ENCODE data around the gene TIAL1. TPM values are rescaled to one million over a fixed set of nuclear protein-coding genes. Genes with fewer than 3 reads are reported as not detected.
"Not testable (repeated sequence)": the region's sequence is repeated elsewhere in the genome, so short reads cannot be mapped to it uniquely, and the experiment has no call there.

The TIAL1 gene
- total and polyA plus RNA-seq, 10 donors, result 54.1 to 126 (median 112) TPM

DNA sequence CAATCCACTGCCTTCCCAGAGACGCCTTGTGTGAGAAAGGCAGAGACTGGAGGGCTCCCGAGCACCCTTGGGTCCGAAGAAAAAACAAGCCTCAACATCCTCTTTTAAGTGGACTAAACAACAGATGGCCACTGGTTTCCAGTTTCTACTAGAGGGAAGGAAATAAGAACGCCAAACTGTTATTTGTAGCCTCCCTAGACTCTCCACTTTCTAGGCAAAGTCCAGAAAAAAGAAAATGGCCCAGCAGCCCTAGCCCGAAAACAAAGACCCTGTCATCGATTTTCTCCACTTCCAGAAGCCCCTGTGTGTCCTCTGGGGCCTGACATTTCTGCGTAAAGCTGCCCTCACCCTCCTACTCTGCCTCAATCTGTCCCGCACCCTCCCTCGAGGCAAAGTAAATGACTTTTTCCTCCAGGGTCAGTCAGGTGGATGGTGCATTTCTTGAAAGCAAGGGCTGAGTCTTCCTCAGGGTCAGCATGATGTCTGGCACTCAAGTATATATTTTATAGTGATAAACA lies 60.2 kb downstream of the TIAL1 start:
- intact Hi-C loops (cut with DNase I; ENCODE audit: low total_unique reads), result no loop called here
- Histone ChIP-seq H3K27ac (peak overlapping the region in 2 of 8 donors; percentile 21 to 58), H3K4me1 (peaks cover 0 to 90% (median 33%) of the 10 kb centered on the region in 6 donors), H3K36me3 (no peaks in the 10 kb centered on the region), H3K27me3 (replicated peaks in 1 of 7) (peaks cover 0 to 3% (median 0%) of the 10 kb centered on the region in 7 donors), H3K4me3 (no peak overlapping the region), H3K9me3 (no peaks in the 10 kb centered on the region)
- TF ChIP-seq POLR2AphosphoS5 (IDR thresholded peaks at IDR 0.05) (no peak), POLR2A (IDR thresholded peaks at IDR 0.05) (no peak), CTCF (IDR thresholded peaks at IDR 0.05 in 8 of 11, conservative IDR thresholded peaks at IDR 0.05 in 3 of 11) (no peak)
- DNase-seq, result no peak
- WGBS, 5 donors, result 72 to 78% (median 76%) methylated on average over 9 of the region's 9 CpGs

GRCh38 chr10:119535837-119536507 lies 60.8 kb downstream of the TIAL1 start:
- Histone ChIP-seq H3K36me3 (no peaks in the 10 kb centered on the region), H3K4me3 (no peak overlapping the region), H3K4me1 (peaks cover 0 to 88% (median 27%) of the 10 kb centered on the region in 6 donors), H3K27ac (peak overlapping the region in 2 of 8 donors; percentile 21 to 58), H3K27me3 (replicated peaks in 1 of 7) (no peaks in the 10 kb centered on the region), H3K9me3 (no peaks in the 10 kb centered on the region)
- intact Hi-C loops (cut with DNase I; ENCODE audit: low total_unique reads), result no loop called here
- no peak for TF ChIP-seq POLR2A (IDR thresholded peaks at IDR 0.05)
- DNase-seq, result no peak
- 87 to 93% (median 89%) methylated on average over 11 of the region's 11 CpGs for WGBS, 5 donors

DNA sequence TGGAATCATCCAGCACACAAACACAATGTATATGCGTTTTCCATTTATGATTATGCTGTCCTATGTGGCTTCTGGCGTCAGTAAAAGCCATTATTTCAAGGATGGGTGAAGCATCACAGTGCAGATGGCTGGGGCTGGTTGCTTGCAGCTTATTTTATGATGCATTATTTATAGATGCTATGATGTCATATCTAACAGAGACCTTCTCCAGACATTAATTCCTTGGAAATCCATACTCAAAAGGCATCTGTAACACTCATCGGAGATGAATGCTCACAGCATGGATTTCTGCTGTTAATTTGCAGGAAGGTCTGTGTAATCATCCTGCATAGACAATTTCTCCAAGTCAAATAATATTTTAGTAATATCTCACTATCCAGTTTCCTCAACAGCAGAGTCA lies 61.5 kb downstream of the TIAL1 start:
- H3K4me1 ChIP-seq, result peaks cover 0 to 81% (median 21%) of the 10 kb centered on the region in 6 donors
- intact Hi-C loops (cut with DNase I; ENCODE audit: low total_unique reads), result no loop called here
- 85 to 96% (median 92%) methylated on average over 3 of the region's 3 CpGs for WGBS, 5 donors
- H3K27me3 ChIP-seq (replicated peaks in 1 of 7), result no peaks in the 10 kb centered on the region
- H3K36me3 ChIP-seq, result no peaks in the 10 kb centered on the region
- no peak overlapping the region for H3K27ac ChIP-seq
- TF ChIP-seq POLR2AphosphoS5 (IDR thresholded peaks at IDR 0.05) (no peak), POLR2A (IDR thresholded peaks at IDR 0.05) (no peak), CTCF (IDR thresholded peaks at IDR 0.05 in 8 of 11, conservative IDR thresholded peaks at IDR 0.05 in 3 of 11) (no peak)
- DNase-seq, result no peak
- no peak overlapping the region for H3K4me3 ChIP-seq
- no peaks in the 10 kb centered on the region for H3K9me3 ChIP-seq

- intact Hi-C loops (cut with DNase I; ENCODE audit: low total_unique reads), result no loop called here
- H3K27ac ChIP-seq, result no peak overlapping the region
Measured at GRCh38 chr10:119533473-119533872, 63.3 kb downstream of the TIAL1 start.

GRCh38 chr10:119532791-119533190 lies 64.0 kb downstream of the TIAL1 start:
- H3K27me3 ChIP-seq (replicated peaks in 1 of 7); H3K9me3 ChIP-seq; H3K4me3 ChIP-seq; intact Hi-C loops (cut with DNase I; ENCODE audit: low total_unique reads); H3K36me3 ChIP-seq; DNase-seq; H3K27ac ChIP-seq: not testable (repeated sequence)
- WGBS, 5 donors, result 71 to 88% (median 80%) methylated on average over 8 of the region's 8 CpGs
- H3K4me1 ChIP-seq, result peaks cover 0 to 56% (median 5%) of the 10 kb centered on the region in 6 donors

More at GRCh38 chr10:119533473-119533872, 63.3 kb downstream of the TIAL1 start:
- no peaks in the 10 kb centered on the region for H3K27me3 ChIP-seq (replicated peaks in 1 of 7)
- DNase-seq, result no peak
- H3K36me3 ChIP-seq, result no peaks in the 10 kb centered on the region
- peaks cover 0 to 63% (median 10%) of the 10 kb centered on the region in 6 donors for H3K4me1 ChIP-seq
- no peak for TF ChIP-seq POLR2AphosphoS5 (IDR thresholded peaks at IDR 0.05)
- TF ChIP-seq POLR2A (IDR thresholded peaks at IDR 0.05), result no peak
- no peak for TF ChIP-seq CTCF (IDR thresholded peaks at IDR 0.05 in 8 of 11, conservative IDR thresholded peaks at IDR 0.05 in 3 of 11)
- WGBS, 5 donors, result 92 to 99% (median 96%) methylated on average over 2 of the region's 2 CpGs
- no peak overlapping the region for H3K4me3 ChIP-seq
- no peaks in the 10 kb centered on the region for H3K9me3 ChIP-seq

DNA sequence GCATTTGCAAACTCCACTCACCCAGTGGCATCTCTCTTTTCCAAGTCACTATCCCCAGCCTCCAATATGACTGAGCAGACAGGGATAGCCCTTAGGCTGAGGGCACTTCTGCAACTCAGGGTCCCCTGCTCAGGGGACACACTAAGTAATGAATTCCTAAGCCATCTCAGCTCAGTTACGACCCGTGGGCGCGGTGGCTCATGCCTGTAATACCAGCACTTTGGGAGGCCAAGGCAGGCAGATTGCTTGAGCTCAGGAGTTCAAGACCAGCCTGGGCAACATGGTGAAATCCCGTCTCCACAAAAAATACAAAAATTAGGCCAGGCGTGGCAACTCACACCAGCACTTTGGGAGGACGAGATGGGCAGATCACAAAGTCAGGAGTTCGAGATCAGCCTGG lies 64.5 kb downstream of the TIAL1 start:
- H3K9me3 ChIP-seq; intact Hi-C loops (cut with DNase I; ENCODE audit: low total_unique reads); H3K27ac ChIP-seq; H3K4me3 ChIP-seq; H3K27me3 ChIP-seq (replicated peaks in 1 of 7); H3K36me3 ChIP-seq; DNase-seq: not testable (repeated sequence)
- H3K4me1 ChIP-seq, result peaks cover 0 to 51% (median 2%) of the 10 kb centered on the region in 6 donors
- WGBS, 5 donors, result 85 to 98% (median 90%) methylated on average over 5 to 8 of the region's 8 CpGs
